ENCODE results near the gene LY6G5B.

Gene LY6G5B

DNA sequence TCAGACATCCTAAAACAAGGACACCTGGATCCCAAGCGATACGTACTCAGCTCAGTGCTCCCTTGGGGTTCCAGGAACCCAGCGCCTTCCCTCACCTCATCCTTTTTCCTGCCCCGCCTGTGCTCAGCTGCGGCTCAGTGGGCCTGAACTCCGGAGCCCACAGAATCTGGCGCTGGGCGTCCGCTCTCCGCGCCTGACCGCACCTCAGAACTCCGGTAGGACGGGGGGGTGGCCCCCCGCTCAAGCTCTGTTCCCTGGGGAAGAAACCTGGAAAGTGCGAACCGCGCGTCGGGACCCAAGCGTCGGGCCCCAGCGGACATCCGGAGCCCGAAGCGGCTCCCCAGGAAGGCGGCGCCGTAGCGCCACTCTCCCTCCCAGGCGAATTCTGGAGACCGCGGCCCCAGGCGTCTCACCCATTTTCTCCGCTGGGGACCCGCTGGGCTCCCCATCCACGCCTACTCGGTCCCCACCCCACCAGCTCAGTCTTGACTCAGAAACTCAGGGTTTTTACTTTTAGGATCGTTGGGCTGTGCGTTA, 11.4 kb downstream of the LY6G5B start:
- Histone ChIP-seq H3K9me3 (ENCODE audit: severe bottlenecking) (no peaks in the 10 kb centered on the region), H3K4me3 (ENCODE audit: low read depth, low read length) (no peak overlapping the region), H3K36me3 (peaks cover 15% of the 10 kb centered on the region), H3K27ac (no peak overlapping the region), H3K27me3 (ENCODE audit: insufficient read depth, low read depth, severe bottlenecking) (no peaks in the 10 kb centered on the region)
- DNase-seq: no peak
- no peak for TF ChIP-seq CTCF (IDR thresholded peaks at IDR 0.05; ENCODE audit: low read depth, low read length)

DNA sequence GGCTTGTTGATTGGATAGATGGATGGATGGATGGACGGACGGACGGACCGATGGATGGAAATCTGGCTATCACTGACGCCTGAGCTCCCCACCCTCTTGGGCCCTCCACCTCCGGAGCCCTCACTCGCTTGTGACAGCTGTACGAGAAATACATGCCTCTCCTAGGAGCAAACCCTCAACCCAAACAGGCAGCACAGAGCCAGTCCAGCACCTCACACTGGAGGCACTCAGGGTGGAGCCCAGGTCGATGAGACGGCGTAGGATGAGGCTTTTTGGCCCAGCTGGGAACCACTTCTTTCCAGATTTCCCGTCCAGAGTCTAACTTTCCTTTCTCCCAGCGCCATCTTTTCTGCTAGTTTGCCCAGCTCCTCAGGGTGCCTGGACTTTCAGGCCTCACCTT, 13.8 kb downstream of the LY6G5B start:
- DNase-seq: no peak
- TF ChIP-seq CTCF (IDR thresholded peaks at IDR 0.05; ENCODE audit: low read depth, low read length): no peak
- no peak overlapping the region for H3K4me3 ChIP-seq (ENCODE audit: low read depth, low read length)
- peaks cover 39% of the 10 kb centered on the region for H3K36me3 ChIP-seq
- H3K27ac ChIP-seq: no peak overlapping the region
- H3K27me3 ChIP-seq (ENCODE audit: insufficient read depth, low read depth, severe bottlenecking): no peaks in the 10 kb centered on the region
- H3K9me3 ChIP-seq (ENCODE audit: severe bottlenecking): no peaks in the 10 kb centered on the region

DNA sequence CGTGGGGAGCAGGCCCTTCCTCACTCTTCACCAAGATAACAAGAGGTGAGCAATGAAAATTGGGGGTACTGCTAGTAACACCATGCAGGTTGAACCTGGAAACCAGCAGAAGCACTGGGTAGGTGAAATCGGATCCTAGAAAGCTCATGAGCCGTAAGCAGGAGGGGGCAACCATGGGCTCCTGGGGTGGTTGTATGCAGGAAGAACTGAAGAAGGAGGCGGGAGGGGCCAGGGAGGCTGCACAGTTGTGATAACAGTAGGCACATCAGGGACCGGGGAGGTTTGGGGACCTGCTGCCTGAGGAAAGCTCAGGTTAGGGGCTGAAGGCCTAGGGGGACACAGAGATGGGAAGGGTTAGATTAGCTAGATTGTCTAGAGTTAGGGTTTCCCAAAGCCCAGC, 16.7 kb downstream of the LY6G5B start:
- TF ChIP-seq CTCF (IDR thresholded peaks at IDR 0.05; ENCODE audit: low read depth, low read length): no peak
- no peaks in the 10 kb centered on the region for H3K27me3 ChIP-seq (ENCODE audit: insufficient read depth, low read depth, severe bottlenecking)
- peaks cover 66% of the 10 kb centered on the region for H3K36me3 ChIP-seq
- no peak for DNase-seq
- H3K4me3 ChIP-seq (ENCODE audit: low read depth, low read length): no peak overlapping the region
- H3K27ac ChIP-seq: no peak overlapping the region
- H3K9me3 ChIP-seq (ENCODE audit: severe bottlenecking): no peaks in the 10 kb centered on the region

- DNase-seq: no peak
- Histone ChIP-seq H3K27me3 (ENCODE audit: insufficient read depth, low read depth, severe bottlenecking) (no peaks in the 10 kb centered on the region), H3K9me3 (ENCODE audit: severe bottlenecking) (no peaks in the 10 kb centered on the region), H3K4me3 (ENCODE audit: low read depth, low read length) (no peak overlapping the region), H3K36me3 (peaks cover 69% of the 10 kb centered on the region), H3K27ac (no peak overlapping the region)
- TF ChIP-seq CTCF (IDR thresholded peaks at IDR 0.05; ENCODE audit: low read depth, low read length): no peak
Measured at GRCh38 chr6:31687321-31687720, 17.5 kb downstream of the LY6G5B start.

GRCh38 chr6:31687860-31688693, 18.3 kb downstream of the LY6G5B start:
- H3K27me3 ChIP-seq (ENCODE audit: insufficient read depth, low read depth, severe bottlenecking): no peaks in the 10 kb centered on the region
- H3K4me3 ChIP-seq (ENCODE audit: low read depth, low read length): no peak overlapping the region
- no peaks in the 10 kb centered on the region for H3K9me3 ChIP-seq (ENCODE audit: severe bottlenecking)
- no peak for TF ChIP-seq CTCF (IDR thresholded peaks at IDR 0.05; ENCODE audit: low read depth, low read length)
- H3K36me3 ChIP-seq: peaks cover 72% of the 10 kb centered on the region
- DNase-seq: no peak
- H3K27ac ChIP-seq: no peak overlapping the region
